K562 (cell line): ENCODE data around the gene ENTPD8. TPM values are rescaled to one million over a fixed set of nuclear protein-coding genes. Genes with fewer than 3 reads are reported as not detected.
A peak's percentile ranks its signal among the peaks of the same experiment; 100 is the strongest.

ENCODE experiments used
- CUX1 ChIP-seq: fragments of 200-800 bp; sonication (Bioruptor generic); IDR thresholded peaks from 2 replicates; pipeline ENCODE4 v1.6.1; 2016; ENCODE audit warnings: missing genetic modification characterization, missing compliant biosample characterization
- DEAF1 ChIP-seq: fragments of 450-650 bp; formaldehyde crosslinking; IDR thresholded peaks from 2 replicates; pipeline ENCODE4 v1.4.0; 2020; ENCODE audit warnings: mild to moderate bottlenecking, moderate library complexity
- ETV6 ChIP-seq, 3 experiments: fragments of 150-350 bp in 1 of 3; sonication (generic) in 1 of 3; formaldehyde crosslinking in 1 of 3; IDR thresholded peaks; 2 replicates each; pipeline versions ENCODE4 v1.6.1 to v1.8.0; 2014 to 2022; ENCODE audit warnings: borderline replicate concordance in 2 of 3, low read depth in 2 of 3, antibody characterized with exemption in 1 of 3, low read length in 1 of 3, mild to moderate bottlenecking in 1 of 3, missing genetic modification reagents in 1 of 3
- GATA2 ChIP-seq: sonication (generic); formaldehyde crosslinking; IDR thresholded peaks from 2 replicates; pipeline ENCODE4 v1.4.0; 2020; ENCODE audit warnings: mild to moderate bottlenecking, missing genetic modification reagents
- HMBOX1 ChIP-seq: sonication (generic); IDR thresholded peaks from 2 replicates; pipeline ENCODE4 v1.6.1; 2016
- SMAD4 ChIP-seq: fragments of 250-450 bp; sonication (Bioruptor Pico); conservative IDR thresholded peaks from 2 replicates; pipeline ENCODE4 v1.8.0; 2021; ENCODE audit warnings: inconsistent platforms, mild to moderate bottlenecking, moderate library complexity
- SP1 ChIP-seq: sonication (generic); formaldehyde crosslinking; IDR thresholded peaks from 2 replicates; pipeline ENCODE4 v1.8.1; 2022; ENCODE audit warnings: mild to moderate bottlenecking, missing genetic modification reagents
- ZBTB11 ChIP-seq, 3 experiments: fragments of 200-800 bp in 1 of 3; fragments of 250-450 bp in 1 of 3; fragments of 450-650 bp in 1 of 3; sonication (Bioruptor Pico) in 1 of 3; sonication (Bioruptor generic) in 1 of 3; formaldehyde crosslinking in 1 of 3; IDR thresholded peaks; 2 replicates each; pipeline versions ENCODE4 v1.6.1 to v1.8.0; 2016 to 2022; ENCODE audit warnings: mild to moderate bottlenecking in 2 of 3, missing genetic modification characterization in 2 of 3, missing compliant biosample characterization in 1 of 3, moderate library complexity in 1 of 3
- polyA plus RNA-seq, 8 experiments: library from polyadenylated mRNA; depleted of rRNA in 4 of 8; stranded (reverse) in 5 of 8; unstranded in 3 of 8; fragments of >200 nt; fragmentation: Nextera tagmentation in 2 of 8; fragmentation: Illumina TruSeq in 1 of 8; extraction: Ambion mirVana in 2 of 8; extraction: Trizol in 1 of 8; gene quantifications; 2 replicates each; pipeline versions ENCODE4 v1.2.1 to v1.2.3, GENCODE V29; 2011 to 2014; ENCODE audit warnings: inconsistent platforms in 1 of 8, missing spikeins in 1 of 8
- total RNA-seq, 7 experiments: library from RNA; depleted of rRNA in 6 of 7; stranded (reverse); fragments of >200 nt in 6 of 7; fragmentation: Illumina TruSeq in 2 of 7; extraction: Trizol in 2 of 7; gene quantifications; 2 replicates each; pipeline versions ENCODE4 v1.2.1 to v1.2.3, GENCODE V29; 2011 to 2021; ENCODE audit warnings: low replicate concordance in 1 of 7

ENTPD8 gene
- total and polyA plus RNA-seq, 9 of the 15 experiments (the other 6 are each of a cell fraction or from before 2014, with no cell fraction given), result 0.06 to 0.27 (median 0.19) TPM; not detected in 5

DNA sequence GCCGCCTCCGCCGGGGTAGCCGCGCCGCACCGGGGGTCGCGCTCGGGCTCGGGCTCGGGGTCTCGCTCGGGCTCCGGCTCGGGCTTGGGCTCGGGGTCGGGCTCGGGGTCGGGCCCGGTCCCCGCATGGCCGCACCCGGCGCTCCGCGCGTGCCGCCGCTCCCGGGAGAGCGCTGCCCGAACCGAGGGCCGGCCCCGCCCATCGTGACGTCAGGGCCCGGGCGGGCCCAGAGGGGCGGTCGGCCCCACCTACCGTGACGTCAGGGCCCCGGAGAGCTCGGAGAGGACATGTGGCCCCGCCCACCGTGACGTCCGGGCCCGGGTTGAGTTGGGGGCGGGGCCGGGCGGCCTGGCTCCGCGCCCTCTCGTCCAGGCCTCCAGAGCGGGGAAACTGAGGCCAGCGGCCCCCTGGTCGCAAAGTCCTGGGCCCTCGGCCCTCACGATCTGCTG lies 18.0 kb upstream of the ENTPD8 start, which contains the start of gene NSMF (continued):
- TF ChIP-seq CUX1 (CRISPR knock-in tag) (no peak), SP1 (CRISPR knock-in tag) (peak; percentile 86), SMAD4 (CRISPR knock-in tag) (peak; percentile 83), DEAF1 (no peak), ETV6 (IDR thresholded peaks at IDR 0.05; ENCODE audit: borderline replicate concordance in 1 of 2, low read depth in 2 of 2, low read length in 1 of 2) (no peak), ETV6 (CRISPR knock-in tag; IDR thresholded peaks at IDR 0.05; ENCODE audit: borderline replicate concordance) (no peak), GATA2 (CRISPR knock-in tag) (no peak), HMBOX1 (no peak), ZBTB11 (CRISPR knock-in tag; IDR thresholded peaks at IDR 0.05) (peak in 1 of 3 experiments; percentile 54; a peak in 1 of 6 replicates)
